IMR-90 (cell line): ENCODE measurements around the gene POLE3. TPM values are rescaled to one million over a fixed set of nuclear protein-coding genes. Genes with fewer than 3 reads are reported as not detected.

Source experiments
- ATAC-seq: fragments of 200-7000 bp; cut with Tn5 transposase; 2 replicates; pipeline ENCODE4 v1.9.1; 2020; ENCODE audit warnings: low read depth, mild to moderate bottlenecking, moderate library complexity
- BruUV-seq: library from RNA; stranded (reverse); fragments of 400-500 nt; replicated peaks from 2 replicates; lab custom pipeline; 2021; lab: Mats Ljungman, UMichigan
- CTCF ChIA-PET: fragments of 300-600 bp; formaldehyde crosslinking; extraction: SDS; loops from one replicate; lab custom pipeline; 2021; ENCODE audit warnings: antibody characterized with exemption; lab: Yijun Ruan, JAX
- POLR2A ChIA-PET: fragments of 300-600 bp; sonication (Branson Sonifier 250); formaldehyde crosslinking; loops from one replicate; lab custom pipeline; 2022; ENCODE audit warnings: antibody characterized with exemption; ENCODE audit not compliant: unreplicated experiment; lab: Charles Lee
- DNase-seq: peaks from one replicate; pipeline ENCODE4 v3.0.0; 2013
- H2AFZ ChIP-seq: replicated peaks from 2 replicates; pipeline ENCODE3; 2013; ENCODE audit warnings: low read length, mild to moderate bottlenecking; ENCODE audit not compliant: poor library complexity
- H2AK5ac ChIP-seq: 2 replicates; pipeline ENCODE4 v1.6.1; 2013; ENCODE audit warnings: low read depth, low read length, inconsistent platforms
- H2AK9ac ChIP-seq: replicated peaks from 2 replicates; pipeline ENCODE3; 2013; ENCODE audit warnings: mild to moderate bottlenecking, low read depth, low read length, moderate library complexity; ENCODE audit not compliant: poor library complexity
- H2BK120ac ChIP-seq: 2 replicates; pipeline ENCODE4 v1.6.1; 2013; ENCODE audit warnings: low read depth, low read length, inconsistent platforms
- H2BK15ac ChIP-seq: 3 replicates; pipeline ENCODE4 v1.6.1; 2013; ENCODE audit warnings: low read depth, low read length, inconsistent platforms
- H2BK20ac ChIP-seq: 2 replicates; pipeline ENCODE4 v1.6.1; 2013; ENCODE audit warnings: low read depth, mild to moderate bottlenecking, inconsistent platforms, low read length, moderate library complexity
- H2BK5ac ChIP-seq: 2 replicates; pipeline ENCODE4 v1.6.1; 2013; ENCODE audit warnings: mild to moderate bottlenecking, low read depth, low read length, inconsistent platforms; ENCODE audit not compliant: poor library complexity, severe bottlenecking
- H3K14ac ChIP-seq: replicated peaks from 2 replicates; pipeline ENCODE4 v1.6.1; 2013; ENCODE audit warnings: low read depth, low read length, inconsistent platforms
- H3K18ac ChIP-seq: 2 replicates; pipeline ENCODE4 v1.6.1; 2013; ENCODE audit warnings: low read depth, low read length, control low read depth
- H3K23ac ChIP-seq: 2 replicates; pipeline ENCODE4 v1.6.1; 2013; ENCODE audit warnings: low read depth, low read length, inconsistent platforms
- H3K27ac ChIP-seq: 2 replicates; pipeline ENCODE4 v1.5.1; 2013; ENCODE audit warnings: mild to moderate bottlenecking, control low read depth, low read length; ENCODE audit not compliant: insufficient read depth
- H3K27me3 ChIP-seq: 2 replicates; pipeline ENCODE4 v1.6.1; 2013; ENCODE audit warnings: low read length; ENCODE audit not compliant: control insufficient read depth, insufficient read depth
- H3K36me3 ChIP-seq: 2 replicates; pipeline ENCODE4 v1.6.1; 2013; ENCODE audit warnings: low read length, mixed read lengths; ENCODE audit not compliant: control insufficient read depth, insufficient read depth
- H3K4ac ChIP-seq: 2 replicates; pipeline ENCODE4 v1.6.1; 2013; ENCODE audit warnings: low read depth, low read length, inconsistent platforms
- H3K4me1 ChIP-seq: 2 replicates; pipeline ENCODE4 v1.6.1; 2013; ENCODE audit warnings: low read length, mixed read lengths; ENCODE audit not compliant: control insufficient read depth, insufficient read depth
- H3K4me2 ChIP-seq: 2 replicates; pipeline ENCODE4 v1.6.1; 2013; ENCODE audit warnings: low read depth, mild to moderate bottlenecking, control low read depth, low read length, moderate library complexity
- H3K4me3 ChIP-seq: 2 replicates; pipeline ENCODE4 v1.5.1; 2013; ENCODE audit warnings: low read depth, mild to moderate bottlenecking, control low read depth, low read length, moderate library complexity; ENCODE audit not compliant: insufficient read depth
- H3K56ac ChIP-seq: 2 replicates; pipeline ENCODE4 v1.6.1; 2013; ENCODE audit warnings: low read length, inconsistent platforms; ENCODE audit not compliant: insufficient read depth; ENCODE audit errors: extremely low read depth
- H3K79me1 ChIP-seq, 2 experiments: 2 replicates each; pipeline ENCODE4 v1.6.1; 2013; ENCODE audit warnings: low read length in 2 of 2, inconsistent platforms in 1 of 2, low read depth in 1 of 2
- H3K9ac ChIP-seq: 2 replicates; pipeline ENCODE4 v1.6.1; 2013; ENCODE audit warnings: low read depth, low read length, control low read depth
- H3K9me1 ChIP-seq: 2 replicates; pipeline ENCODE4 v1.6.1; 2013; ENCODE audit warnings: low read length, inconsistent platforms; ENCODE audit not compliant: insufficient read depth
- H3K9me3 ChIP-seq: 2 replicates; pipeline ENCODE4 v1.6.1; 2013; ENCODE audit warnings: low read length; ENCODE audit not compliant: control insufficient read depth, insufficient read depth
- H4K20me1 ChIP-seq: 2 replicates; pipeline ENCODE4 v1.6.1; 2013; ENCODE audit warnings: low read length, inconsistent platforms; ENCODE audit not compliant: insufficient read depth
- H4K5ac ChIP-seq: 2 replicates; pipeline ENCODE4 v1.6.1; 2013; ENCODE audit warnings: mild to moderate bottlenecking, low read depth, low read length, control low read depth
- H4K8ac ChIP-seq, 2 experiments: 2 replicates each; pipeline ENCODE4 v1.6.1; 2013; ENCODE audit warnings: low read depth in 2 of 2, low read length in 2 of 2, control low read depth in 1 of 2, inconsistent platforms in 1 of 2
- H4K91ac ChIP-seq: 2 replicates; pipeline ENCODE4 v1.6.1; 2013; ENCODE audit warnings: low read depth, low read length, inconsistent platforms; ENCODE audit not compliant: insufficient read depth
- BHLHE40 ChIP-seq: fragments of 150-350 bp; IDR thresholded peaks from 2 replicates; pipeline ENCODE4 v1.6.1; 2016; ENCODE audit warnings: mild to moderate bottlenecking, low read depth, low read length
- CEBPB ChIP-seq: IDR thresholded peaks from 2 replicates; pipeline ENCODE4 v1.6.1; 2012; ENCODE audit warnings: low read depth, low read length, improper control_type of control experiment
- CHD1 ChIP-seq: IDR thresholded peaks from 2 replicates; pipeline ENCODE4 v1.6.1; 2012; ENCODE audit warnings: low read depth, low read length, improper control_type of control experiment
- FOS ChIP-seq: fragments of 150-350 bp; IDR thresholded peaks from 2 replicates; pipeline ENCODE4 v1.6.1; 2016; ENCODE audit warnings: low read depth, low read length
- MAFK ChIP-seq: IDR thresholded peaks from 2 replicates; pipeline ENCODE4 v1.6.1; 2012; ENCODE audit warnings: low read depth, low read length, improper control_type of control experiment
- MAZ ChIP-seq: IDR thresholded peaks from 2 replicates; pipeline ENCODE4 v1.6.1; 2012; ENCODE audit warnings: low read depth, mild to moderate bottlenecking, low read length, improper control_type of control experiment, moderate library complexity, borderline replicate concordance
- MXI1 ChIP-seq: IDR thresholded peaks from 2 replicates; pipeline ENCODE4 v1.6.1; 2012; ENCODE audit warnings: low read depth, mild to moderate bottlenecking, low read length, moderate library complexity, borderline replicate concordance
- NFE2L2 ChIP-seq: fragments of 150-350 bp; IDR thresholded peaks from 2 replicates; pipeline ENCODE4 v1.6.1; 2016; ENCODE audit warnings: low read depth, mild to moderate bottlenecking, low read length
- POLR2A ChIP-seq: IDR thresholded peaks from 2 replicates; pipeline ENCODE4 v1.6.1; 2012; ENCODE audit warnings: mild to moderate bottlenecking, low read depth, low read length
- RAD21 ChIP-seq: IDR thresholded peaks from 2 replicates; pipeline ENCODE4 v1.6.1; 2012; ENCODE audit warnings: low read length, improper control_type of control experiment
- RCOR1 ChIP-seq: IDR thresholded peaks from 2 replicates; pipeline ENCODE4 v1.6.1; 2012; ENCODE audit warnings: mild to moderate bottlenecking, low read length, improper control_type of control experiment; ENCODE audit not compliant: insufficient replicate concordance
- SMC3 ChIP-seq: fragments of 150-350 bp; IDR thresholded peaks from 2 replicates; pipeline ENCODE4 v1.6.1; 2016; ENCODE audit warnings: low read depth, mild to moderate bottlenecking, antibody characterized with exemption, low read length, moderate library complexity
- USF2 ChIP-seq: fragments of 150-350 bp; IDR thresholded peaks from 2 replicates; pipeline ENCODE4 v1.6.1; 2017; ENCODE audit warnings: mild to moderate bottlenecking, antibody characterized with exemption, low read length, low read depth
- WGBS, 2 experiments: methylation state at CpG; one replicate each; pipeline versions ENCODE4 v1.1.5 to v1.1.7; 2013; ENCODE audit warnings: missing lambda C conversion rate in 2 of 2; ENCODE audit not compliant: insufficient read length in 1 of 2; ENCODE audit errors: extremely low coverage in 2 of 2; 5-methylcytosine and 5-hydroxymethylcytosine counted together
- dilution Hi-C: fragments of 300-500 bp; cut with HindIII; formaldehyde crosslinking; loops from one replicate; pipeline ENCODE4 v1.14.3; 2018; ENCODE audit warnings: low sequenced_read_pairs; ENCODE audit not compliant: unreplicated experiment
- in situ Hi-C: fragments of 300-500 bp; cut with MboI; formaldehyde crosslinking; loops from 3 replicates; pipeline ENCODE4 v1.14.3; 2019; ENCODE audit warnings: low sequenced_read_pairs, inconsistent platforms, mixed read lengths
- intact Hi-C: fragments of 100-400 bp; cut with micrococcal nuclease; formaldehyde crosslinking; loops from 2 replicates; pipeline ENCODE4 v1.10.0; 2022
- polyA plus RNA-seq, 3 experiments: library from polyadenylated mRNA; depleted of rRNA; stranded (reverse); fragments of >200 nt; gene quantifications; 2 replicates each; pipeline ENCODE4 v1.2.3, GENCODE V29; 2012; ENCODE audit warnings: low replicate concordance in 1 of 3
- total RNA-seq: library from RNA; depleted of rRNA; stranded (reverse); fragments of >200 nt; gene quantifications from 2 replicates; pipeline ENCODE4 v1.2.3, GENCODE V29; 2012
- TF ChIP-seq, protein P1 (sequence below): conservative IDR thresholded peaks from 2 replicates; pipeline ENCODE4 v1.5.1; 2012; ENCODE audit warnings: mild to moderate bottlenecking, low read depth, low read length, improper control_type of control experiment
- TF ChIP-seq, protein P2 (sequence below): fragments of 150-350 bp; IDR thresholded peaks from 2 replicates; pipeline ENCODE4 v1.6.1; 2016; ENCODE audit warnings: low read depth, mild to moderate bottlenecking, low read length, moderate library complexity, borderline replicate concordance

The POLE3 gene
- total and polyA plus RNA-seq, 2 of the 4 experiments (the other 2 are of a cell fraction) = 34.8 to 43.0 TPM

GRCh38 chr9:113409481-113409880 is 994 bp downstream of the POLE3 start:
- in situ Hi-C loops = no loop called here
- no TSS peak for BruUV-seq

More at GRCh38 chr9:113409481-113409880, 994 bp downstream of the POLE3 start:
- H2AK5ac ChIP-seq = peak overlapping the region; percentile 69; the same call in 1 of the 2 replicates
- 76% methylated on average over 4 of the region's 10 CpGs; no CpG with 5 or more reads in 1 of the 2 experiments for WGBS, 2 experiments
- no peaks in the 10 kb centered on the region for H3K9me1 ChIP-seq
- peak overlapping the region; percentile 56; the same call in 1 of the 2 replicates for H4K91ac ChIP-seq
- H3K4me1 ChIP-seq = peaks cover 3% of the 10 kb centered on the region; the same call in 1 of the 2 replicates
- DNase-seq (no peak), ATAC-seq (no peak)
- H2BK20ac ChIP-seq = no peak overlapping the region
- peak overlapping the region; percentile 78 for H3K4me3 ChIP-seq
- H3K56ac ChIP-seq = peak overlapping the region; percentile 77; the same call in 1 of the 2 replicates
- peak overlapping the region; percentile 93 for H3K9ac ChIP-seq
- ChIA-PET CTCF (no interaction called here), POLR2A (interaction anchor here (0.9 to 1.3 kb wide), 3 partner anchors 8 to 11 kb away, joined by 3 to 4 read pairs (median 3); partner anchors contain the start of gene ALAD)
- H3K79me1 ChIP-seq = peaks cover 12 to 19% of the 10 kb centered on the region in 2 experiments; a peak in 3 of 4 replicates
- no peaks in the 10 kb centered on the region for H3K27me3 ChIP-seq
- H2AK9ac ChIP-seq = peak overlapping the region; percentile 88
- peak overlapping the region; percentile 94; the same call in 1 of the 2 replicates for H3K27ac ChIP-seq
- no peaks in the 10 kb centered on the region for H3K9me3 ChIP-seq
- no peak overlapping the region for H4K5ac ChIP-seq
- TF ChIP-seq CHD1 (no peak), MXI1 (no peak), POLR2A (no peak), USF2 (no peak), BHLHE40 (no peak), RAD21 (no peak), RCOR1 (no peak), SMC3 (no peak), FOS (no peak), NFE2L2 (no peak), MAFK (no peak), CEBPB (no peak), MAZ (no peak)
- TF ChIP-seq, protein P1, sequence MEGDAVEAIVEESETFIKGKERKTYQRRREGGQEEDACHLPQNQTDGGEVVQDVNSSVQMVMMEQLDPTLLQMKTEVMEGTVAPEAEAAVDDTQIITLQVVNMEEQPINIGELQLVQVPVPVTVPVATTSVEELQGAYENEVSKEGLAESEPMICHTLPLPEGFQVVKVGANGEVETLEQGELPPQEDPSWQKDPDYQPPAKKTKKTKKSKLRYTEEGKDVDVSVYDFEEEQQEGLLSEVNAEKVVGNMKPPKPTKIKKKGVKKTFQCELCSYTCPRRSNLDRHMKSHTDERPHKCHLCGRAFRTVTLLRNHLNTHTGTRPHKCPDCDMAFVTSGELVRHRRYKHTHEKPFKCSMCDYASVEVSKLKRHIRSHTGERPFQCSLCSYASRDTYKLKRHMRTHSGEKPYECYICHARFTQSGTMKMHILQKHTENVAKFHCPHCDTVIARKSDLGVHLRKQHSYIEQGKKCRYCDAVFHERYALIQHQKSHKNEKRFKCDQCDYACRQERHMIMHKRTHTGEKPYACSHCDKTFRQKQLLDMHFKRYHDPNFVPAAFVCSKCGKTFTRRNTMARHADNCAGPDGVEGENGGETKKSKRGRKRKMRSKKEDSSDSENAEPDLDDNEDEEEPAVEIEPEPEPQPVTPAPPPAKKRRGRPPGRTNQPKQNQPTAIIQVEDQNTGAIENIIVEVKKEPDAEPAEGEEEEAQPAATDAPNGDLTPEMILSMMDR = no peak
- TF ChIP-seq, protein P2, sequence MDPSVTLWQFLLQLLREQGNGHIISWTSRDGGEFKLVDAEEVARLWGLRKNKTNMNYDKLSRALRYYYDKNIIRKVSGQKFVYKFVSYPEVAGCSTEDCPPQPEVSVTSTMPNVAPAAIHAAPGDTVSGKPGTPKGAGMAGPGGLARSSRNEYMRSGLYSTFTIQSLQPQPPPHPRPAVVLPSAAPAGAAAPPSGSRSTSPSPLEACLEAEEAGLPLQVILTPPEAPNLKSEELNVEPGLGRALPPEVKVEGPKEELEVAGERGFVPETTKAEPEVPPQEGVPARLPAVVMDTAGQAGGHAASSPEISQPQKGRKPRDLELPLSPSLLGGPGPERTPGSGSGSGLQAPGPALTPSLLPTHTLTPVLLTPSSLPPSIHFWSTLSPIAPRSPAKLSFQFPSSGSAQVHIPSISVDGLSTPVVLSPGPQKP = no peak
- peak overlapping the region; percentile 62; the same call in 1 of the 2 replicates for H3K23ac ChIP-seq
- dilution Hi-C loops (no loop called here), intact Hi-C loops (no loop called here)
- H4K8ac ChIP-seq = peak overlapping the region; percentile 96 to 98; a peak in 3 of 4 replicates
- H3K4ac ChIP-seq = peak overlapping the region; percentile 73
- H3K36me3 ChIP-seq = peaks cover 3% of the 10 kb centered on the region
- no peak overlapping the region for H2AFZ ChIP-seq
- H2BK120ac ChIP-seq = no peak overlapping the region; the same call in 1 of the 2 replicates
- H2BK5ac ChIP-seq = no peak overlapping the region
- H3K18ac ChIP-seq = no peak overlapping the region
- no peaks in the 10 kb centered on the region for H4K20me1 ChIP-seq
- peak overlapping the region; percentile 71 for H3K4me2 ChIP-seq
- no peak overlapping the region for H2BK15ac ChIP-seq
- peak overlapping the region; percentile 23; the same call in 1 of the 2 replicates for H3K14ac ChIP-seq
